HG03045 (cell line): ENCODE measurements around the gene GJC3.
"Not testable (repeated sequence)": the region's sequence is repeated elsewhere in the genome, so short reads cannot be mapped to it uniquely, and the experiment has no call there.

Experiments used
- ATAC-seq: cut with Tn5 transposase; IDR thresholded peaks from one replicate; pipeline ENCODE4 v1.9.1; 2021; ENCODE audit warnings: mild to moderate bottlenecking, moderate library complexity; ENCODE audit not compliant: unreplicated experiment

GJC3 gene, protein sequence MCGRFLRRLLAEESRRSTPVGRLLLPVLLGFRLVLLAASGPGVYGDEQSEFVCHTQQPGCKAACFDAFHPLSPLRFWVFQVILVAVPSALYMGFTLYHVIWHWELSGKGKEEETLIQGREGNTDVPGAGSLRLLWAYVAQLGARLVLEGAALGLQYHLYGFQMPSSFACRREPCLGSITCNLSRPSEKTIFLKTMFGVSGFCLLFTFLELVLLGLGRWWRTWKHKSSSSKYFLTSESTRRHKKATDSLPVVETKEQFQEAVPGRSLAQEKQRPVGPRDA

DNA sequence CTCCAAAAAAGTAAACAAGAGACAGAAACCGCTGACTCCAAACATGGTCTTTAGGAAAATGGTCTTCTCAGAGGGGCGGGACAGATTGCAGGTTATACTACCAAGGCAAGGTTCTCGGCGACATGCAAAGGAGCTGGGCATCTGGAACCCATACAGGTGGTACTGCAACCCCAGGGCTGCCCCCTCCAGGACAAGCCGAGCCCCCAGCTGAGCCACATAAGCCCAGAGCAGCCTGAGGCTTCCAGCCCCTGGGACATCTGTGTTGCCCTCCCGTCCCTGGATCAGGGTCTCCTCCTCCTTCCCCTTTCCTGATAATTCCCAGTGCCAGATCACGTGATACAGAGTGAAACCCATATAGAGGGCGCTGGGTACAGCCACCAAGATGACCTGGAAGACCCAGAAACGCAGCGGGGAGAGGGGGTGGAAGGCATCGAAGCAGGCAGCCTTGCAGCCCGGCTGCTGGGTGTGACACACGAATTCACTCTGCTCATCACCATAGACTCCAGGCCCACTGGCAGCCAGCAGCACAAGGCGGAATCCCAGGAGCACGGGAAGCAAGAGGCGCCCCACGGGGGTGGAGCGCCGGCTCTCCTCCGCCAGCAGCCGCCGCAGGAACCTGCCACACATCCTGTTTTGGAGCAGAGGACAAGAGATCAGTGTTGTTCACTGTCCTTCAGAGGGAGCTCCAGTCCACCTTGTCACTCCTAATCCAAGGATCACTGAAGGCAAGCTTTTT is at the start of gene GJC3:
TSS of gene GJC3 (minus strand) at position 627 of the 736 bp plus-strand sequence. CDS start at position 627, 0 bp downstream.
- ATAC-seq = no peak

DNA sequence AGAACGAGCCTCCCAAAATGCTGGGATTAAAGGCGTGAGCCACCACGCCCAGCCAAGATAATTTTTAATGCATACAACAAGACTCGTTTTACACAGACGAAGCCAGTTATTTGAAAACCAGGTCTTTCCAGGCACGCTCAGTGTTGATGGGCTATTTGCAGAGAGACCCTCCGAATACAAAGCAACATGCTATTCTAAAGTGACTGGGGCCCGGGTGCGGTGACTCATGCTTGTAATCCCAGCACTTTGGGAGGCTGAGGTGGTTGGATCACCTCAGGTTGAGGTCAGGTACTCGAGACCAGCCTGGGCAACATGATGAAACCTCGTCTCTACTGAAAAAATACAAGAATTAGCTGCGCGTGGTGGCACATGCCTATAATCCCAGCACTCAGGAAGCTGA is 47.2 kb upstream of the GJC3 start:
- ATAC-seq = no peak

DNA sequence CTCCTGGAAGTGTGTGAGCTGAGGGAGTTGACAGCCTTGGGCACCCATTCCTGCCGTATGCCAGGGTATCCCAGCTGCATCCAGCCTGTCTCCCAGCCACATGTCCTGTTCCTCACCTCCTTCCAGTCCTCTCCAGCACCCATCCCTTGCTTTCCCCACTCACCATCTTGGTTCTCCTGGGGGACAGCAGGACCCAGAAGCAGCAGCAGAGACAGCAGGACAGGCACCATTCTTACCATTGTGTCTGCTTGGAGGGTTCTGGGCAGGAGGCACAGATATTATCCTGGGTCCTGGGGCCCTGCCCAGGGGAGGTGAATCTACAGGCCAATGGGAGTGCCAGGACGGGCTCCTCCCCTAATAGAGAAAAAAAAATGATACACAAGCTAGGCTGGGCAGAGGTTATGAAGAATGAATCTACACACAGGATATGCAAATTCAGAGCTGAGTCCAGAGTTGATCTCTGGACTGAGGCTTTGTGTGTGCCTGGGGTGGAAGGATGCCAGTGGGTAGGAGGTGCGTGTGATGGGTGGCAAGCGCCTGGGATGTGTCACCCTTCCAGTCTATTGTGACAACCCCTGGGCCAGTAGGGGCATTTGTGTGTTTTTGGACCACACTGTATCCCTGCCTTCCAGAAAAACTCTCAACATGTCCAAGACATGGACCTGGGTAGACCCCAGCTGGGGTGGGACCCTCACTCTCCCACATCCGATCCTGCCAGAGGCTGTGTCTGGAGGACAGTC is 46.5 kb upstream of the GJC3 start, which contains the start of gene AZGP1:
TSS of gene AZGP1 (minus strand) at position 250 of the 740 bp plus-strand sequence. CDS start at position 239, 11 bp downstream.
- no peak for ATAC-seq

DNA sequence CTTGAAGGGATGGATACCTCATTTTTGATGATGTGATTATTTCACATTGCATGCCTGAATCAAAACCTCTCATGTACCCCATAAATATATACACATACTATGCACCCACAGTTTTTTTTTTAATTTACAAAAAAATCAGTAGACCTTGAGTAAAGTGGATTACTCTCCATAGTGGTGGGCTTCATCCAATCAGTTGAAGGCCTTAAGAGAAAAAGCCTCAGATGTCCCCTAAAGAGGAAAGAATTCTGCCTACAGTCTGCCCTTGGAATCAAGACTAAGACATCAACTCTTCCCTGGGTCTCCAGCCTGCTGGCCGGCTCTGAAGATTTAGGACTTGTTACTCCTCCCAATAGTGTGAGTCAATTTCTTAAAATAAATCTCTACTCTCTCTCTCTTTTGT is 45.3 kb upstream of the GJC3 start:
- ATAC-seq = no peak

DNA sequence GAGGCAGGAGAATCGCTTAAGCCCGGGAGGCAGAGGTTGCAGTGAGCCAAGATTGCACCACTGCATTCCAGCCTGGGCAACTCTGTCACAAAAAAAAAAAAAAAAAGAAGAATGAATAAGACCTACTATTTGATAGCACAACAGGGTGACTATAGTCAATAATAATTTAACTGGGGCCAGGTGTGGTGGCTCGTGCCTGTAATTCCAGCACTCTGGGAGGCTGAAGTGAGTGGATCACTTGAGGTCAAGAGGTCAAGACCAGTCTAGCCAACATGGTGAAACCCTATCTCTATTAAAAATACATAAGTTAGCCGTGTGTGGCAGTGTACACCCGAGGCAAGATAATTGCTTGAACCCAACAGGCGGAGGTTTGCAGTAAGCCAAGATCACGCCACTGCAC is 44.4 kb upstream of the GJC3 start:
- ATAC-seq = not testable (repeated sequence)

DNA sequence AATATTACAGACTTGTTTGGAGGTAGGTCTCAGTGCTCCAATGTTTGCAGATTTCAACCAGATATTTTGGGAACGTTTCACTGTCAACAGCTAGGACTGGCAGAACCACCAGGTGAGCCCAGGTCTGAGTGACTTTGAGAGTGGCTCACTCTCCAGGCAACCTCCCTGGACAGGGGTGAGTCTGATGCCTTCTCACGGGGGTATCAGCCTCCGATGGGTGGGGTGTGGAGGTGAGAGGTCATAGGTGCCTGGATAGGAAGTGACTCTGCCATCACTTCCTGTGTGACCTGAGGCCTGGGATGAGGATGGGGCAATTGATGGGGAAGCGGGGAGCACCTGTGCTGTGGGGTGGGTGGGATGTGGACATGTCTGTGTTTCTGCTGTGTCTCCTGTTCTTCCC is 41.8 kb upstream of the GJC3 start:
- ATAC-seq = no peak

DNA sequence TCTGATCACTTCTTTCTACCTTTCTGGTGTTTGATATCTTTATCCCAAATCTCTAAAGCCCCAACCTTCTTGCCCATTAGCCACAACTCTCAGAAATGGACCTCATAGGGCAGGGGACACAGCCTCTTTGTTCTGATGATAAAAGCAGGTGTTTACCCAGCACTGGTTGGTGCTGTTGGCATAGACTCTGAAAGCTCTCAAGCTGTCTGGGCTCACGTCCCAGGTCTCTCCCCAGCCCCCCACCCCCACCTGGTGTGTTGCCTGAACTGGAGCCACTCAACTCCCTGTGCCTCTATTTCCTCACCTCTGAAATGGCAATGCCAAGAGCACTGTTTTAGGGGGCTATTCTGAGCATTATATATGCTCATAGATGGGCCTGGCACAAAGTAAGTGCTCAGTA is 40.4 kb upstream of the GJC3 start:
- not testable (repeated sequence) for ATAC-seq

DNA sequence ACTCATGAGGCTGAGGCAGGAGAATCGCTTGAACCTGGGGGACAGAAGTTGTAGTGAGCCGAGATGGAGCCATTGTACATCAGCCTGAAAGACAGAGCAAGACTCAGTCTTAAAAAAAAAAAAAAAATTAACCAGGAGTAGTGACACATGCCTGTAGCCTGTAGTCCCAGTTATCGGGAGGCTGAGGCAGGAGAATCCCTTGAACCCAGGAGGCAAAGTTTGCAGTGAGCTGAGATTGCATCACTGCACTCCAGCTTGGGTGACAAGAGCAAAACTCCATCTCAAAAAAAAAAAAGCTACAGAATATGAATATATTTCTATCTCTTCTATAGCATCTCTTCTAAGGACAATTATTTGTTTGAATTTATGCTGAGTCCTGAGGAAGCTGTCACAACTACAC is 39.9 kb upstream of the GJC3 start:
- no peak for ATAC-seq

DNA sequence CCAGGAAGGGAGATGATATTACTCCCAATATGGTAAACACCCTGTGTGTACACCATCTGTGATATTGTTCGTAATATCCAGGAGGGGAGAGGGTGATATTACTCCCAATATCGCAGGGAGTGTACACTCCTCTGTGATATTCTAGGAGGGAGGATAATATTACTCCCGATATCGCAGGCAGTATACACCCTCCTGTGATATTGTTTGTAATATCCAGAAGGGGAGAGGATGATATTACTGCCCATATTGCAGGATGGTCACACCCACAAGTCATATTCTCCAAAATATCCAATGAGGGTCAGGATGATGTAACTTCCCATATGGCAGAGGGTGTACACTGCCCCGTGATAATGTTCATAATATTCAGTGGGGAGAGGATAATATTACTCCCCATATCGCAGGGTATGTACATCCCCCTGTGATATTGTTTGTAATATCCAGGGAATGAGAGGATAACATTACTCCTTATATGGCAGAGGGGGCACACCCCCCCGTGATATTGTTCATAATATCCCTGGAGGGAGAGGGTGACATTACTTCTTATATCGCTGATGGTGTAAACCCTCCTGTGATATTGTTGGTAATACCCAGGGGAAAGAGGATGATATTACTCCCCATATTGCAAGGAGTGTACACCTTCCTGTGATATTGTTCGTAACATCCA is 29.3 kb upstream of the GJC3 start:
- ATAC-seq = no peak

DNA sequence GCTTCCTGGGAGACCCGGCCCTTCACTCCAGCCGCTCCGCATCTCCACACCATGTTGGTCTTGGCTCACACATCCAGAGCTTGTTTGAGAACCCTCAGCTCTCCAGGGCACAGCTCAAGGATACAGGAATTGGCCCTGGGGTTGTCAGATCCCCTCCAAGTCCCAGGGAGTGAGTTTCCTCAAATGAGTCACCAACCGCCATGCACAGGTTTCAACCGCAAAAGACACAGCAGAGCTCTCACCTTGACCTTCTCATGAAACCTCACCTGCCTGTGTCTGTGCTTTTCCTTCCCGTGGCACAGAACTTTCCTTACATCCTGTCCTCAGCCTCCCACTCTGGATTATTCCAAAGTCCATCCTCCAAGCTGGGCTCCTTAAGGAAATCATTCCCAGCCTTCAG is 25.8 kb upstream of the GJC3 start:
- ATAC-seq = no peak

DNA sequence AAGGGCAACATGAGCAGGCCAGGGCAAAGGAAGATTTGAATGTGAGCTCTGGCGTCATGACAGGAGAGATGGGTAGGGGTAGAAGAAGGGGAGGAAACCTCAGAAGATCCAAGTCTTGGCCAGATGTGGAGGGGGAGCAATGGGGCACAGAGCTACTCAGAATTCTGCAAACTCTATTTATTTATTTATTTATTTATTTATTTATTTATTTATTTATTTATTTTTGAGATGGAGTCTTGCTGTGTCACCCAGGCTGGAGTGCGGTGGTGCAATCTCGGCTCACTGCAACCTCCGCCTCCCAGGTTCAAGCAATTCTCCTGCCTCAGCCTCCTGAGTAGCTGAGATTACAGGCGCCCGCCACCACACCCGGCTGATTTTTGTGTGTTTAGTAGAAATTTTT is 25.2 kb upstream of the GJC3 start:
- ATAC-seq = not testable (repeated sequence)

DNA sequence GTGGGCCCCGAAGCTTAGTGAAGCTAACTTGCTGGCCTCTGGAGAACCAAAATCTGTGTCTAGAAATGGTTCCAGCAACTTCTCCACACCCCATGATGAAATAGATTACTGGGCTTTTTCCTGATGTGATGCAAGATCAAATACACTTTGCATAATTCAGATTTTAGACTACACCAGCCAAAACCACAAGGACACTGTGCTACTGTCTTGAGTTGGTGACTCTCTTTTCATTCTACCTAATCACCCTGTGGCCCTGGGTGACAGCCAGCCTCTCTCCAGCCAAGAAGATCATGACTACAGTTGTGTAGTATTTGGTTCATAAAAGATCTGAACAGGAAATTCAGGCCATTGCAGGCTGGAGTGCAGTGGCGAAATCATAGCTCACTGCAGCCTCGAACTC is 24.2 kb upstream of the GJC3 start:
- ATAC-seq = no peak

DNA sequence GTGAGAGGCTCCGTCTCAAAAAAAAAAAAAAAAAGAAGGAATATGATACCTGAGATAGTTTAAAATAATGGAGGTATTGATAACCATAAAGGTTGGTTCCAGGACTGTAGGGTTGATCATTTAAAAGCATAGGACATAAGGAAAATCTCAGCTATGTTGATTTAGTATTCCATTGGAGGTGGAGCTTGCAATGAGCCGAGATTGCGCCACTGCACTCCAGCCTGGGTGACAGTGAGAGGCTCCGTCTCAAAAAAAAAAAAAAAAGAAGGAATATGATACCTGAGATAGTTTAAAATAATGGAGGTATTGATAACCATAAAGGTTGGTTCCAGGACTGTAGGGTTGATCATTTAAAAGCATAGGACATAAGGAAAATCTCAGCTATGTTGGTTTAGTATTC is 23.2 kb upstream of the GJC3 start:
- ATAC-seq = not testable (repeated sequence)

DNA sequence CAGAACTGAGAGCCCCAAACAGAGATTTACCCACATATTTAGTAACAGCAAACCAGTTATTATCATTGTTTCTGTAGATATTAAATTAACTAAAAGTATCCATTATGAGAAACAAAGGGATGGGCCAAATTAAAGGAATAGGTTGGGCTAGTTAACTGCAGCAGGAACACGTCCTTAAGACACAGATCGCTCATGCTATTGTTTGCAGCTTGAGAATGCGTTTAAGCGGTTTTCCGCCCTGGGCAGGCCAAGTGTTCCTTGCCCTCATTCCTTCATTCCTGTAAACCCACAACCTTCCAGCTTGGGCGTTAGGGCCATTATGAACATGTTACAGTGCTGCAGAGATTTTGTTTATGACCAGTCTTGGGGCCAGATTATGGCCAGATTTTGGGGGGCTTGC is 21.4 kb upstream of the GJC3 start:
- not testable (repeated sequence) for ATAC-seq

DNA sequence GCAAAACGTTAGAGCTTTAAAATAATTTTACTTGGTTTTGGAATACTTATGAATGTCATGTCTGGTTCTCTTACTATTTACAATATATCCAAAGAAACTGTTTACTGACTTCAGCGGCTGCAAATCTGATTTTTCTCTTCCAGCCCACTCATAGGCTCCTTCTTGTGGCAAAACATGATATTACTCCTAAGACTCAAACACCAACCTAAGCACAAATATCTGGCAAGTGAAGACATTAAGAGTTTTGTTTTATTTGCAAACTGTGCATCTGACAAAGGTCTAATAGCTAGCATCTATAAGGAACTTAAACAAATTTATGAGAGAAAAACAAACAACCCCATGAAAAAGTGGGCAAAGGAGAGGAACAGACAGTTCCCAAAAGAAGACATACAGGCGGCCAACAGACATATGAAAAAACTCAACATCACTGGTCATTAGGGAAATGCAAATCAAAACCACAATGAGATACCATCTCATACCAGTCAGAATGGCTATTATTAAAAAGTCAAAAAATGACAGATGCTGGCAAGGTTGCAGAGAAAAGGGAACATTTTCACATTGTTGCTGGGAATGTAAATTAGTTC is 20.3 kb upstream of the GJC3 start:
- ATAC-seq = no peak

DNA sequence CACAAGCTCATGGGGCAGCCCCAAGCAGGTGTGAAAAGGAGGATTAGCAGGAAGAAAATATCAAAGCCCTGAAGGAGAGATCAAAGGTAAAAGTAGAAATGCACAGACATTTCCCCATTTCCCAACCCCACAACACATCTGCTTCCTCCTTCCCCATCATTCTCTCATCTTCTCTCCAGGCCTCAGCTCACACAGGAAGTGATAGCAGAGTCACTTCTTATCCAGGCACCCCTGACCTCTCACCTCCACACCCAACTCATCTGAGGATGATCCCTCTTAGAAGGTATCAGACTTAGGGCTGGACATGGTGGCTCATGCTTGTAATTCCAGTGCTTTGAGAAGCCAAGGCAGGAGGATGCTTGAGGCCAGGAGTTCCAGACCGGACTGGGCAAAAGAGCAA is 18.2 kb upstream of the GJC3 start:
- no peak for ATAC-seq

DNA sequence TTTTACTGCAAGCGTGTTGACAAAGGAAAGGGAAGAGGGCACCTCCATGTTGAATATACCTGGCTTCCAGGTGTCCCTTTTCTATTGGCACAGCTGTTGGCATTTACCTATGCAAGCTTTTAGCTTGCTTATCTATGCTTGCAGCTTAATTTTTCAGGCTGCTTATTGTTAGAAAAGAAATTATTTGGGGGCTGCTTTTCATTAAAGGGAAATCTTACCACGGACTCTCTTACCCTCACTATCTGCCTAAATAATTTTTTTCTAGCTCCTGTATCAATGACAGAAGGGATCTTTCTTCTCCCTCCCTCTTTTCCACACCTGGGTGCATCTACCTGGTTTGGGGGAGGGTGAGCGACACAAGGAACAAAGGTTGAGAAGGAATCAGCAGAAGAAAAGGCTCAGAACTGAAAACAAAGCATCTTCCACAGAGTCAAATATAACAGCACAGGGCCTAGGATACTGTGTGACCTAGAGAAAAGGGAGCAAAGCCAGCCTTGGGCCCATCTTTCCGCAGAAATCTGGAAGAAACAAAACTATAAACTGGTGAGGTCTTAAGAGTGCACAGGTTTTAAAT is 15.2 kb upstream of the GJC3 start:
- ATAC-seq = no peak

DNA sequence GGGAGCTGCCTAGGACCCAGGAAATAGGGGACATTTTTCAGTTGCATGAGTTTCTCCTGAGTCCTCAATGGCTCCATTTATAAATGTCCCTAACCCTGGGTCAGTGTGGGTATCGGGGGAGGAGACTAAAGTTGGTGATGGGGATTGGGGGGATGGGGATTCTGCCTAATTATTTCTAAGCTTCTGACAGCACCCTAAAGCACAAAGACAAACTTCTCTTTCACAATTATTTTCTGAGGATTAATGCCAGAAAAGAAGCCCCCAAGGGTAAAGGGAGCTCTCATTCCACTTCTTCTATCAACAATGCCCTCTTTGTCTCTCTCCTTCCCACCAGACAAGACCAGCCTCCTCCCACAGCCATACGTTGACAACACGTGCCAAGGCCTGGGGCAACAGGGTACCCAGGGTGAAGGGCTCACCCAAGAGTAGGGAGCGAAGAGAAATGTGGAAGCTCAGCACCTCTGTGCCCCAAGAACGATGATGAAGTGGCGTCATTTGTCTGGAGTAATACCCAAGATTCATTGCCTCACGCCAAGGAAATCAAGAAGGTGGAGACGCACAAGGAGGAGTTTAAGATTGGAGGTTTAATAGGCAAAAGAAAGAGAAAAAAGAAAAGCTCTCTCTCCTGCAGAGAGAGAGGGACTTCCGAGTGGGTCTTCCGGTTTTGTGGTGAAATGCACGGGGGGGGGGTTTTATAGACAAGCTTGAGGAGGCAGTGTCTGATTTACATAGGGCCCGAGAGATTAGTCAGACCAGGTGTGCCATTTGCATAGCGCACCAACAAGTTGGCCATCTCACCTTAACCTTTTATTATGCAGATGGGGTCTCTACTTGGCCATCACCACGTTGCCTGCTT is 14.4 kb upstream of the GJC3 start:
- no peak for ATAC-seq

DNA sequence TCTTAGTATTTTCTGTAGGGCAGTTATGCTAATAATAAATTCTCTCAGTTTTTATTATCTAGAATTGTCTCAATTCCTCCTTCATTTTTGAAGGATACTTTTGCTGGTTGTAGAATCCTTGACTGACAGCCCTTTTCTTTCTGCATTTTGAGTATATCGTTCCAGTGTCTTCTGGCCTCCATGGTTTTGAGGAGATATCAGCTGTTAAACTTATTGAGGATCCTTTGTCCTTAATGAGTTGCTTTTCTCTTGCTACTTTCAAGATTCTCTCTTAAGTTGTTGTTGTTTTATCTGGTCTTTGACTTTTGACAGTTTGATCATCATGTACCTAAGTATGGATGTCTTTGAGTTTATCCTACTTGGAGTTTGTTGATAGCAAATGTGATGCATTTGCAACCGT is 8.9 kb upstream of the GJC3 start:
- ATAC-seq = no peak

DNA sequence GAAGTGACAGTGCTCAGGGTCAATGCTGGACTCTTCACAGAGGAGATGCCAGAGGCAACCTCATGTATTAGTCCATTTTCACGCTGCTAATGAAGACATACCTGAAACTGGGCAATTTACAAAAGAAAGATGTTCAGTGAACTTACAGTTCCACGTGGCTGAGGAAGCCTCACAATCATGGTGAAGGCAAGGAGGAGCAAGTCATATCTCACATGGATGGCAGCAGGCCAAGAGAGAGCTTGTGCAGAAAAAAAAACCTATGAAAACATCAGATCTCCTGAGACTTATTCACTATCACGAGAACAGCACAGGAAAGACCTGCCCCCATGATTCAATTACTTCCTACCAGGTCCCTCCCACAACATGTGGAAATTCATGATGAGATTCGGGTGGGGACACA is 5.6 kb upstream of the GJC3 start:
- ATAC-seq = not testable (repeated sequence)
